HFF-Myc (cell line): Measurements from ENCODE around the gene FAM227B.
"Not testable (repeated sequence)": the region's sequence is repeated elsewhere in the genome, so short reads cannot be mapped to it uniquely, and the experiment has no call there.

Source experiments
- DNase-seq: peaks from one replicate; pipeline ENCODE4 v3.0.0-alpha.2; 2011; ENCODE audit warnings: low read depth; ENCODE audit errors: extremely low read depth
- H3K4me3 ChIP-seq: replicated peaks from 2 replicates; pipeline ENCODE4 v1.5.1; 2011; ENCODE audit warnings: low read depth, mild to moderate bottlenecking, control low read depth, low read length
- TF ChIP-seq, protein P1 (sequence below): IDR thresholded peaks from 2 replicates; pipeline ENCODE4 v1.5.1; 2012; ENCODE audit warnings: mild to moderate bottlenecking, low read depth, low read length, control low read depth; ENCODE audit errors: missing control alignments

The FAM227B gene

DNA sequence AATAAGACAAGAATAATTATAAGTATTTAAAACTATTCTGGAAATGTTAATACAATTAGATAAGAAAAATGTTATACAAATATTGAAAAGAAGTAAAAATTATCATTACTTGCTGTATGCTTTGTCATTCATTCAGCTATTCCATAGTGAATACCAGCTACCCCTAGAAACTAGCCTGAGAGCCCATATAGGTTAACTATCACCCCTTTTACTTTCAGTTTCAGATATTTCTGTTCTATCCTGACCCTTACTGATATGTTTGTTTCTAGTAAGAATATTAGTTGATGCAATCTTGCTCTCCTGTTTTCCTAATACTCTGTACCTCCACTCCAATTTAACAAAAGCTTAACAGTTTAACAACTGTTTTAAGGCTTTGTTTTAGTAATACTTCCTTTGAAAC, 31.6 kb downstream of the FAM227B start:
- H3K4me3 ChIP-seq = no peak overlapping the region
- DNase-seq = no peak
- TF ChIP-seq, protein P1, sequence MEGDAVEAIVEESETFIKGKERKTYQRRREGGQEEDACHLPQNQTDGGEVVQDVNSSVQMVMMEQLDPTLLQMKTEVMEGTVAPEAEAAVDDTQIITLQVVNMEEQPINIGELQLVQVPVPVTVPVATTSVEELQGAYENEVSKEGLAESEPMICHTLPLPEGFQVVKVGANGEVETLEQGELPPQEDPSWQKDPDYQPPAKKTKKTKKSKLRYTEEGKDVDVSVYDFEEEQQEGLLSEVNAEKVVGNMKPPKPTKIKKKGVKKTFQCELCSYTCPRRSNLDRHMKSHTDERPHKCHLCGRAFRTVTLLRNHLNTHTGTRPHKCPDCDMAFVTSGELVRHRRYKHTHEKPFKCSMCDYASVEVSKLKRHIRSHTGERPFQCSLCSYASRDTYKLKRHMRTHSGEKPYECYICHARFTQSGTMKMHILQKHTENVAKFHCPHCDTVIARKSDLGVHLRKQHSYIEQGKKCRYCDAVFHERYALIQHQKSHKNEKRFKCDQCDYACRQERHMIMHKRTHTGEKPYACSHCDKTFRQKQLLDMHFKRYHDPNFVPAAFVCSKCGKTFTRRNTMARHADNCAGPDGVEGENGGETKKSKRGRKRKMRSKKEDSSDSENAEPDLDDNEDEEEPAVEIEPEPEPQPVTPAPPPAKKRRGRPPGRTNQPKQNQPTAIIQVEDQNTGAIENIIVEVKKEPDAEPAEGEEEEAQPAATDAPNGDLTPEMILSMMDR = no peak

DNA sequence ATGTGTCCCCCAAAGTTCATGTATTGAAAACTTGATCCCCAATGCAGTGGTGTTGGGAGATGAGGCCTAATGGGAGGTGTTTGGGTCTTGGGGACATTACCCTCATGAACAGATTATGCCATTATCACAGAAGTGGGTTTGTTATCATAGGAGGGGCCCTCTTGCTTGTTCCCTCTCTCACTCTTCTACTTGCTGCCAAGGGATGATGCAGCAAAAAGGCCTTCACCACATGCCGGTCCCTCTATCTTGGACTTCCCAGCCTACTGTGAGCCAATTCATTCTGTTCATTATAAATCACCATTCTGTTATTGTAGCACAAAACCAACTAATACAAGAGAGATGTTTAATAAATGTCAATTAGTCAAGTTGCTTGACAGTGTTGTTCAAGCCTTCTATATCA, 47.2 kb downstream of the FAM227B start:
- no peak overlapping the region for H3K4me3 ChIP-seq
- no peak for DNase-seq
- TF ChIP-seq, protein P1 = no peak

DNA sequence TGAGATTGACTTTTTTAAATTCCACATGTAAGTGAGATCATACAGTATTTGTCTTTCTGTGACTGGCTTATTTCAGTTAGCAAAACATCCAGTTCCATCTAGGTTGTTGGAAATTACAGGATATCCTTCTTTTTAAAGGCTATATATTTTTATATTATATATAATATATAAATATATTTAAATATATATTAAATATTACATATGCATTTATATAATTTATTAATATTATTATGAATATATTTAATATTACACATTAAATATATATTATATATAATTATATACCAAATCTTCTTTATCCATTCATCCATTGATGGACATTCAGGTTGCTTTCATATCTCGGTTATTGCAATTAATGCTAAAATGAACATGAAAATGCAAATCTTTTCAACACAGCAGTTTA, 49.9 kb downstream of the FAM227B start:
- no peak overlapping the region for H3K4me3 ChIP-seq
- no peak for DNase-seq
- TF ChIP-seq, protein P1 = no peak

DNA sequence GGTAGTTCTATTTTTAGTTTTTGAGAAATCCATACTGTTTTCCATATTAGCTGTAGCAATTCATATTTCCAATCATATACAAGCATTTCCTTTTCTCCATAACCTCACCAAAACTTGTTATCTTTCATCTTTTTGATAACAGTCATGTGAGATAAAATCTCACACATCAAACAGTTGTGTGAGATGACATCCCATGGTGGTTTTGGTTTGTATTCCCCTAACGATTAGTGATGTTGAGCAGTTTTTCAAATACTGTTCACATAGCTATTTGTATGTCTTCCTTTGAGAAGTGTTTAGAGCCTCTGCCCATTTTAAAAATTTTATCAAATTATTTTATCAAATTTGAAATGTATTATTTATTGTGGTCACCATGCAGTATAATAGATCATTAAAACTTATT, 50.4 kb downstream of the FAM227B start:
- DNase-seq = no peak
- TF ChIP-seq, protein P1 = no peak

DNA sequence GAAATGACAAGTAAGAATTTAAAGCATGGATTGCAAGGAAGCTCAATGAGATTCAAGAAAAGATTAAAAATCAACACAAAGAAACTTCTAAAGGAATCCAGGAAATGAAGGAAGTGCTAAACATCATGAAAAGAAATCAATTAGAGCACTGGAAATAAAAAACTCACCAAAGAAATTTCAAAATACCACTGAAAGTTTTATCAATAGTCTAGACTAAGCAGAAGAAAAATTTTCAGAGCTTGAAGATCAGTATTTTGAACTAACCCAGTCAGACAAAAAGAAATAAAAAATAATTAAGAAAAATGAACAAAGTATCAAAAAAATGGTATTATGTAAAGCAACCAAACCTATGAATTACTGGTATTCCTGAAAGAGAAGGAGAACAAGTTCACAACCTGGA, 60.6 kb downstream of the FAM227B start:
- DNase-seq = no peak
- no peak overlapping the region for H3K4me3 ChIP-seq
- TF ChIP-seq, protein P1 = no peak

More for the DNA sequence above, 50.4 kb downstream of the FAM227B start:
- H3K4me3 ChIP-seq = no peak overlapping the region

DNA sequence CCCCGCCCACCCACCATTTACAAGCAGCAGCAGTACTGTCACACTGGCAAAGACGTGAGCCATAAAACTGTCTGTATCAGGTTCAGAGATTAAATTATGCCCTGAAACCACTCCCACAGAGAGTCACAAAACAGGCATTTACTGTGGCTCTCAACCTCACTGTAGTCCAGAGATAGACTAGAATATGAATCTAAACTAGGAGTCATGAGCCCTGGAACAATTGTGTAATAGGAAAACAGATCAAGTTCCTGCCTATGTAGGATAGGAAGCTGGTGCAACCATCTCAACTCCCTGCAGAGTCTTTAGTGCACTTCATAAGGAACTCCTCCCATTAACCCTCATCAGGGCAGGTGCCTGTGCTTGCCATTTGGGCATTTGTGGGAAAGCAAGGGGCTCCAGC, 61.7 kb downstream of the FAM227B start:
- H3K4me3 ChIP-seq = no peak overlapping the region
- TF ChIP-seq, protein P1 = no peak
- no peak for DNase-seq

DNA sequence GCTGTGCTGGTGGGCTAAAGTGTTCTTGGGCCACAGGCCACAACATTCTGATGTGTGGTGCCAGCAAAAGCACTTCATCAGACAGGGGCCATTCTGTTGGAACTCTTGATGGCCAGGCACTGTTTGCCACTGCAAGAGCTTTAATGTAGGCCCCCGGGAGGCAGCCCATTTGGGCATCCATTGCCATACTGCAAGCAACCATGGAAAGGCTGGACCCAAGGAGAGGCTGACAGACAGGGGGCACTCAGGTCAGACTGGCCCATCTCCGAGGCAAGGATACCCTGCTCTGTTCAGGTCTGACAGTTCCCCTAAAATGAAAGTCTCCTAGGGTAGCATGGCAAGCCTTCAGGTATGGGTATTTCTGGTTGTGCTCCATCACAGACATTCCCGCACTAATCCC, 64.2 kb downstream of the FAM227B start:
- no peak overlapping the region for H3K4me3 ChIP-seq
- no peak for DNase-seq
- TF ChIP-seq, protein P1 = no peak

DNA sequence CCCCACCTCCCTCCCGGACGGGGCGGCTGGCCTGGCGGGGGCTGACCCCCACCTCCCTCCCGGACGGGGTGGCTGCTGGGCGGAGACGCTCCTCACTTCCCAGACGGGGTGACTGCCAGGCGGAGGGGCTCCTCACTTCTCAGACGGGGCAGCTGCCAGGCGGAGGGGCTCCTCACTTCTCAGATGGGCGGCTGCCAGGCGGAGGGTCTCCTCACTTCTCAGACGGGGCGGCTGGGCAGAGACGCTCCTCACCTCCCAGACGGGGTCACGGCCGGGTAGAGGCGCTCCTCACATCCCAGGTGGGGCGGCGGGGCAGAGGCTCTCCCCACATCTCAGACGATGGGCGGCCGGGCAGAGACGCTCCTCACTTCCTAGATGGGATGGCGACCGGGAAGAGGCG, 70.3 kb downstream of the FAM227B start:
- DNase-seq = not testable (repeated sequence)

More for the DNA sequence above, 70.3 kb downstream of the FAM227B start:
- H3K4me3 ChIP-seq = not testable (repeated sequence)
